GM19324 (cell line): ENCODE measurements around the gene SLC25A24.

Experiments used
- ATAC-seq: cut with Tn5 transposase; IDR thresholded peaks from one replicate; pipeline ENCODE4 v1.9.1; 2021; ENCODE audit warnings: mild to moderate bottlenecking, moderate library complexity; ENCODE audit not compliant: unreplicated experiment, low FRiP score

The SLC25A24 gene

DNA sequence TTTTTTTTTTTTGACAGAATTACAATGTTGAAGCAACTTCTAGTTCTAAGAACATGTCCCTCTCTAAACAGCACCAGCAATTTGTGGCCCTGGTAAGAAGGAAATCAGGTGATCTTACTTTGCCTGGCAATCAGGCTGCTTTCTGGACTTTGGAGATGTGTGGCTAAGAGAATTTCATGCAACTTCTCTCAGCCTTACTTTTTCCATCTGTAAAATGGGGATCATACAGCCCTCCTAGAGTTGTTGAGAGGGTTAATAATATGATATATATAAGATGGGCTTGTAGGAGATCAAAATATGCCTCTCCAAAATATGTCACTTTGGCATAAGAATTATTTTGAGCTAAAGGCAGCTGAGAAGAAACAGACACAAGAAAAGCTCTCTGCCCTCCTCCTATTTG lies 92.0 kb downstream of the SLC25A24 start:
- no peak for ATAC-seq

- no peak for ATAC-seq
These were observed 92.5 kb downstream of the SLC25A24 start for GRCh38 chr1:108107658-108108057.

DNA sequence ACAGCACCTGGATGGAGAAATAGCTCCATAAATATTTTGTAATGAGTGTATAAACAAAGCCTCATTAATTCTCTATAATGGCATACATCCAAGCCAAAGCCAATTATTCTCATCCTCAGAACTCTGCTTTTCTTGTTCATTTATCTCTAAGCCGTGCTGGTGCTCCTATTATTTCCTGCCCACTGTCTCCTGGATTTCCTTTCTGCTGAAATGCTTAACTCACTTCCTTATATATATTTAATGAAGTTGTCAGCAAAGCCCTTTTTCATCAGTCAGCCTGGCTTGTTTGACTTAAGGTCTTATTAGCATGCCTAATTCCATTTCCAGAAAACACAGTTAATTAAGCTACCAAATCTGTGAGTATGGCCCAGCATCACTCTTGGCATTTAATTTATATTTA lies 93.4 kb downstream of the SLC25A24 start:
- ATAC-seq = no peak

DNA sequence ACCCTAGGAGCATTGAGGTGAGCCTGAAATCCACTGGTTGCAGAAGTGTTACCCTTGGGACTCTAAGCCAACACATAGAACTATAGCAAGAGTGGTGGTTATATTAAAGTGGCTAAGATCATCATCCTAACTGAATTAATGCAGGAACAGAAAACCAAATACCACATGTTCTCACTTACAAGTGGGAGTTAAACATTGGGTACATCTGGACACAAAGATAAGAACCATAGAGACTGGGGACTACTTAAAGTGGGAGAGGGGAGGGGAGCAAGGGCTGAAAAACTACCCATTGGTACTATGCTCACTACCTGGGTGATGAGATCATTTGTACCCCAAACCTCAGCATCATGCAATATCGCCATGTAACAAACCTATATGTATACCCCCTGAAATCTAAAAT lies 100.0 kb downstream of the SLC25A24 start:
- no peak for ATAC-seq

- no peak for ATAC-seq
These were observed 103.1 kb downstream of the SLC25A24 start for GRCh38 chr1:108097018-108097417.

GRCh38 chr1:108096089-108096488 lies 104.1 kb downstream of the SLC25A24 start:
- no peak for ATAC-seq

- no peak for ATAC-seq
These were observed 110.7 kb downstream of the SLC25A24 start for GRCh38 chr1:108089477-108089876.

- no peak for ATAC-seq
These were observed 114.5 kb downstream of the SLC25A24 start for GRCh38 chr1:108085628-108086027.

GRCh38 chr1:108084866-108085477 lies 115.2 kb downstream of the SLC25A24 start:
- ATAC-seq = no peak
